BLaER1 treated with 17β-estradiol and CSF1 and Interleukin-3, amounts not matched to agents 10 nM and 100 nM (cell line): Measurements from ENCODE around the gene CEP104.
"Not testable (repeated sequence)": the region's sequence is repeated elsewhere in the genome, so short reads cannot be mapped to it uniquely, and the experiment has no call there.

Source experiments
- H3K27ac ChIP-seq, 11 experiments: shearing (Covaris generic); formaldehyde crosslinking; 2 replicates each; pipeline ENCODE4 v1.8.1; 2022
- H3K27me3 ChIP-seq, 11 experiments: shearing (Covaris generic); formaldehyde crosslinking; 2 replicates each; pipeline ENCODE4 v1.8.1; 2022
- H3K36me3 ChIP-seq, 11 experiments: shearing (Covaris generic); formaldehyde crosslinking; 2 replicates each; pipeline ENCODE4 v1.8.1; 2022
- H3K4me1 ChIP-seq, 10 experiments: shearing (Covaris generic); formaldehyde crosslinking; 2 replicates each; pipeline ENCODE4 v1.8.1; 2022
- H3K4me2 ChIP-seq, 11 experiments: shearing (Covaris generic); formaldehyde crosslinking; 2 replicates each; pipeline ENCODE4 v1.8.1; 2022
- H3K4me3 ChIP-seq, 10 experiments: shearing (Covaris generic); formaldehyde crosslinking; 2 replicates each; pipeline ENCODE4 v1.8.1; 2022
- H3K9ac ChIP-seq, 11 experiments: shearing (Covaris generic); formaldehyde crosslinking; 2 replicates each; pipeline ENCODE4 v1.8.1; 2022
- H3K9me3 ChIP-seq, 11 experiments: shearing (Covaris generic); formaldehyde crosslinking; replicated peaks in 1 of 11; 2 replicates each; pipeline ENCODE4 v1.8.1; 2022
- H4K20me1 ChIP-seq, 11 experiments: shearing (Covaris generic); formaldehyde crosslinking; 2 replicates each; pipeline ENCODE4 v1.8.1; 2022
- Cebpa-rat ChIP-seq, 11 experiments: shearing (Covaris generic); IDR thresholded peaks; 2 replicates each; pipeline ENCODE4 v1.8.1; 2022

The CEP104 gene

GRCh38 chr1:3803905-3804626 lies 52.9 kb downstream of the CEP104 start:
- Histone ChIP-seq H3K4me1 (peaks cover 0 to 6% (median 0%) of the 10 kb centered on the region in 10 experiments; a peak in 1 of 20 replicates), H4K20me1 (no peaks in the 10 kb centered on the region), H3K4me3 (no peak overlapping the region), H3K9ac (no peak overlapping the region), H3K9me3 (peaks cover 12 to 36% (median 25%) of the 10 kb centered on the region in 11 experiments), H3K36me3 (no peaks in the 10 kb centered on the region; a peak in 1 of 22 replicates), H3K27me3 (no peaks in the 10 kb centered on the region), H3K27ac (no peak overlapping the region), H3K4me2 (no peak overlapping the region)
- no peak for TF ChIP-seq Cebpa-rat (IDR thresholded peaks at IDR 0.05)

- not testable (repeated sequence) for H3K4me3 ChIP-seq, H4K20me1 ChIP-seq, H3K9me3 ChIP-seq, H3K4me2 ChIP-seq, H3K36me3 ChIP-seq, H3K27ac ChIP-seq, H3K27me3 ChIP-seq, H3K9ac ChIP-seq
- peaks cover 5 to 14% (median 7%) of the 10 kb centered on the region in 10 experiments; a peak in 17 of 20 replicates for H3K4me1 ChIP-seq
These were observed 56.2 kb downstream of the CEP104 start for GRCh38 chr1:3800795-3801194.

DNA sequence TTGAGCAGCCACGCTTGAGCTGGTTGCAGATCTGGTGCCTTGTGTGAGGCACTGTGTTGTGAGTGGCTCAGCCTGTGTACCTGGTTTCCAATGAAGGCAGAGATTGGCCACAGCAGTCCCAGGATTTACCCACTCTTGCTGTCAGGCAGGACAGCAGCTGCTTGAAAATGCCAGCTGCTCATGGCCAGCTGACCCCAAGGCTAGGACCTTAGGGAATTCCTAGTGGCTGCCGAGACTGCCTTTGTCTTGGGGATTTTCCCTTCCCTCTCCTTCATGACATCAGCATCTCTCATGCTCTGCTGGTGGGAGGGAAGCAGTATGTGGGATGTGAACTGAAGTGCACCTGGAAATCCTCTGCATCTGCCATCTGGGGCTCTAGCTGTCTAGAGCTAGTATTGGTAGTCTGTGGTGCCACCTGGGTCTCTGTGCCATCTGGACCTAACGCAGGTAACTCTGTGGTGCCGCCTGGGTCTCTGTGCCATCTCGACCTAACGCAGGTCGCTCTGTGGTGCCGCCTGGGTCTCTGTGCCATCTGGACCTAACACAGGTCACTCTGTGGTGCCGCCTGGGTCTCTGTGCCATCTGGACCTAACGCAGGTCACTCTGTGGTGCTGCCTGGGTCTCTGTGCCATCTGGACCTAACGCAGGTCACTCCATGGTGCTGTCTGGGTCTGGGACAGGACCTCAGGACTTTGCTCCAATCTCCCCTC lies 56.9 kb downstream of the CEP104 start:
- no peaks in the 10 kb centered on the region for H3K27me3 ChIP-seq
- no peaks in the 10 kb centered on the region for H3K36me3 ChIP-seq
- peaks cover 0 to 9% (median 0%) of the 10 kb centered on the region in 11 experiments; a peak in 1 of 22 replicates for H3K9me3 ChIP-seq
- no peak for TF ChIP-seq Cebpa-rat (IDR thresholded peaks at IDR 0.05)
- peaks cover 9 to 18% (median 11%) of the 10 kb centered on the region in 10 experiments for H3K4me1 ChIP-seq
- no peak overlapping the region for H3K27ac ChIP-seq
- H4K20me1 ChIP-seq: peaks cover 5 to 11% (median 11%) of the 10 kb centered on the region in 11 experiments; a peak in 18 of 22 replicates
- no peak overlapping the region for H3K4me3 ChIP-seq
- no peak overlapping the region for H3K4me2 ChIP-seq
- H3K9ac ChIP-seq: no peak overlapping the region

DNA sequence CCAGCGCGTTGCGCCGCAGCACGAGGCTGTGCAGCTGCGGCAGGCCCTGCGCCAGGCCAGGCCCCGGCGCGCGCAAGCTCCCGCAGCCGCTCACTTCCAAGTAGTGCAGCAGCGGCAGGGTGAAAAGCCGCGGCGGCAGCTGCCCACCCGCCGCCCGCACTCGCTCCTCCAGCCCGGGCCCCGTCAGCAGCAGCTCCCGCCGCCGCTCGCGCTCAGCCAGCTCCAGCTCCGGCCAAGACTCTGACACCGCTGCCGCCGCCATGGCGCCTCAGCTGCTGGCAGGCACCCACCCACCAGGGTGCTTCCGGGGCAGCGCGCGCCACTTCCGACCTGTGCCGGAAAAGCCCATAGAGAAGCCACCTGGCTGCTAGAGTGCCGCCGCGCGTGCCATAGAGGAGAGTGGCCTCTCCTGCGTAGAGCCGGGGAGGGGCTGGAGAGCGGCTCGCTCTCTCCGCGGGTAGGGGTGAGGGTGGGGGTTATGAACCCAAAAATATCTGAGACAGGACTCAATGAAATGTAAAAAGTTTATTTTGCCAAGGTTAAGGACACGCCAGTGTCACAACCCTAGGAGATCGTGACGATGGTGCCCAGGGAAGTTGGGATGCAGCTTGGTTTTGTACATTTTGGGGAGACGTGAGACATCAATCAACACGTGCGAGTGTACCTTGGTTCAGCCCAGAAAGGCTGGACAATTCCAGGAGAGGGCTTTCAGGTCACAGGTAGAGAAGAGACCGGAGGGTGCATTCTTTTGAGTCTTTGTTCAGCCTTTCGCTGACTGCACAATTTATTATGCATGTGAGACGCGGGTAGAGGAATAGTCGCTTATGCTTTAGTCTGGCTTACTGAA lies 60.6 kb downstream of the CEP104 start, which contains the start of gene LRRC47:
TSS of gene LRRC47 (minus strand) at position 284 of the 847 bp plus-strand sequence. CDS start at position 262, 22 bp downstream.
- no peak for TF ChIP-seq Cebpa-rat (IDR thresholded peaks at IDR 0.05)
- H4K20me1 ChIP-seq: peaks cover 41 to 48% (median 48%) of the 10 kb centered on the region in 11 experiments
- no peaks in the 10 kb centered on the region for H3K27me3 ChIP-seq
- H3K9ac ChIP-seq: peak within 1 kb of the TSS; percentile 82 to 95 (median 88)
- peaks cover 0 to 9% (median 0%) of the 10 kb centered on the region in 11 experiments; a peak in 1 of 22 replicates for H3K9me3 ChIP-seq
- H3K36me3 ChIP-seq: peaks cover 9 to 30% (median 22%) of the 10 kb centered on the region in 11 experiments; a peak in 18 of 22 replicates
- H3K4me1 ChIP-seq: peaks cover 29 to 45% (median 38%) of the 10 kb centered on the region in 10 experiments
- peak within 1 kb of the TSS; percentile 55 to 88 (median 82) for H3K27ac ChIP-seq
- H3K4me2 ChIP-seq: peak within 1 kb of the TSS; percentile 87 to 99 (median 98)
- peak within 1 kb of the TSS; percentile 88 to 99 (median 93) for H3K4me3 ChIP-seq

- Histone ChIP-seq H3K27me3 (no peaks in the 10 kb centered on the region), H3K4me3 (peak overlapping the region; percentile 88 to 99 (median 93)), H3K27ac (peak overlapping the region; percentile 55 to 88 (median 82)), H3K9ac (peak overlapping the region; percentile 82 to 95 (median 88)), H3K4me2 (peak overlapping the region; percentile 87 to 99 (median 98)), H3K4me1 (peaks cover 36 to 53% (median 45%) of the 10 kb centered on the region in 10 experiments), H3K9me3 (peaks cover 0 to 4% (median 0%) of the 10 kb centered on the region in 11 experiments; a peak in 1 of 22 replicates), H4K20me1 (peaks cover 49 to 56% (median 56%) of the 10 kb centered on the region in 11 experiments), H3K36me3 (peaks cover 12 to 37% (median 22%) of the 10 kb centered on the region in 11 experiments; a peak in 20 of 22 replicates)
- TF ChIP-seq Cebpa-rat (IDR thresholded peaks at IDR 0.05): no peak
These were observed 61.4 kb downstream of the CEP104 start for GRCh38 chr1:3795453-3796214.

DNA sequence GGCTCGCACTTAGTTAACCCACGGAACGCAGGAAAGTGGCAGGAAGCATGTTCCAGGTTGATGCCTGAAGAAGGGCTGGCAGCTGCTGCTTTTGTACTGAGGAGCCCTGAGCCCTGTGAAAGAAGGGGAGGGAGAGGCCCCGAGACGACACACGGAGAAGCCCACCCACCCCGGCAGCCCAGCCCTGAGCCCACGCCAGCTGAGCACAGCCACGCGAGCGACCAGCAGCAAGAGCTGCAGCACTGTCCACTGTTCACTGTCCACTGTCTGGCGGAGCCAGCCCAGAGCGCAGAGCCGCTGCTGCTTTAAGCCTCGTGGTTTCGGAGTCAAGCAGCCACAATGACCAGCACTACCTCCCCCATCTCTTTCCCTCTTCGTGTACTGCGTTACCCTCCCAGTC lies 66.1 kb downstream of the CEP104 start:
- Histone ChIP-seq H3K27me3 (no peaks in the 10 kb centered on the region), H3K36me3 (peaks cover 28 to 63% (median 42%) of the 10 kb centered on the region in 11 experiments), H3K4me2 (peak overlapping the region; percentile 80 to 98 (median 87)), H3K9ac (peak overlapping the region in 7 of 11 experiments; percentile 34 to 71 (median 64); a peak in 9 of 22 replicates), H4K20me1 (peaks cover 96 to 100% (median 100%) of the 10 kb centered on the region in 11 experiments), H3K4me1 (peaks cover 66 to 87% (median 83%) of the 10 kb centered on the region in 10 experiments), H3K27ac (no peak overlapping the region), H3K9me3 (no peaks in the 10 kb centered on the region), H3K4me3 (no peak overlapping the region)
- TF ChIP-seq Cebpa-rat (IDR thresholded peaks at IDR 0.05): no peak

- TF ChIP-seq Cebpa-rat (IDR thresholded peaks at IDR 0.05): no peak
- Histone ChIP-seq H4K20me1 (peaks cover 99 to 100% (median 100%) of the 10 kb centered on the region in 11 experiments), H3K27ac (no peak overlapping the region), H3K9me3 (no peaks in the 10 kb centered on the region), H3K9ac (peak overlapping the region in 10 of 11 experiments; percentile 9 to 71 (median 44); a peak in 15 of 22 replicates), H3K4me1 (peaks cover 65 to 90% (median 85%) of the 10 kb centered on the region in 10 experiments), H3K4me2 (peak overlapping the region; percentile 80 to 98 (median 87)), H3K36me3 (peaks cover 32 to 67% (median 46%) of the 10 kb centered on the region in 11 experiments), H3K4me3 (no peak overlapping the region), H3K27me3 (no peaks in the 10 kb centered on the region)
These were observed 66.5 kb downstream of the CEP104 start for GRCh38 chr1:3790500-3790923.
